Body of pancreas (tissue), 4 donors: ENCODE data around the gene ACOT7. TPM values are rescaled to one million over a fixed set of nuclear protein-coding genes. Genes with fewer than 3 reads are reported as not detected.

ENCODE experiments used
- ATAC-seq: fragments of 150-250 bp; one replicate; pipeline ENCODE4 v1.9.1; 2016
- DNase-seq, 4 donors: peaks; one replicate each; pipeline ENCODE4 v3.0.0-alpha.2; 2019
- H3K27ac ChIP-seq, 4 donors: fragments of 200-600 bp; sonication (generic); 1 replicate in 3 of 4; 2 replicates in 1 of 4; pipeline versions ENCODE4 v1.5.1 to v1.6.1; 2016 to 2019; ENCODE audit warnings: mild to moderate bottlenecking in 1 of 4, mixed read lengths in 1 of 4, moderate library complexity in 1 of 4
- H3K27me3 ChIP-seq, 2 donors: fragments of 200-600 bp; sonication (generic); one replicate each; pipeline ENCODE4 v1.6.0; 2016; ENCODE audit warnings: mild to moderate bottlenecking in 1 of 2
- H3K36me3 ChIP-seq, 2 donors: fragments of 200-600 bp; sonication (generic); replicated peaks in 1 of 2; 2 replicates each; pipeline ENCODE4 v1.5.1; 2016; ENCODE audit warnings: low read depth in 2 of 2; ENCODE audit not compliant: insufficient read depth in 1 of 2
- H3K4me1 ChIP-seq: fragments of 200-600 bp; sonication (generic); one replicate; pipeline ENCODE4 v1.6.0; 2016
- H3K4me3 ChIP-seq, 2 donors: fragments of 200-600 bp; sonication (generic); 1 replicate in 1 of 2; 2 replicates in 1 of 2; pipeline ENCODE4 v1.5.1; 2016 to 2019
- H3K9me3 ChIP-seq, 3 donors: fragments of 200-600 bp; sonication (generic); 1 replicate in 2 of 3; 2 replicates in 1 of 3; pipeline ENCODE4 v1.5.1; 2016
- POLR2A ChIP-seq, 3 donors: fragments of 450-650 bp; IDR thresholded peaks; one replicate each; pipeline ENCODE4 v1.6.1; 2016; ENCODE audit warnings: antibody characterized with exemption in 3 of 3, mild to moderate bottlenecking in 2 of 3
- WGBS, 2 donors: methylation state at CpG; one replicate each; pipeline ENCODE4 v1.1.5; 2017; 5-methylcytosine and 5-hydroxymethylcytosine counted together
- intact Hi-C: fragments of 100-400 bp; cut with DNase I; formaldehyde crosslinking; loops from one replicate; pipeline ENCODE4 v1.15.1; 2023
- total RNA-seq, 2 donors: library from RNA; depleted of rRNA; stranded (reverse); fragments of >200 nt; gene quantifications; one replicate each; pipeline ENCODE4 v1.1.0, GENCODE V29; 2016
- TF ChIP-seq, protein P1 (sequence below), 7 experiments: fragments of 450-650 bp in 4 of 7; fragments of 200-600 bp in 3 of 7; sonication (generic) in 3 of 7; IDR thresholded peaks; one replicate each; pipeline ENCODE4 v1.5.1; 2016 to 2019; ENCODE audit warnings: antibody characterized with exemption in 7 of 7

Gene ACOT7, protein sequence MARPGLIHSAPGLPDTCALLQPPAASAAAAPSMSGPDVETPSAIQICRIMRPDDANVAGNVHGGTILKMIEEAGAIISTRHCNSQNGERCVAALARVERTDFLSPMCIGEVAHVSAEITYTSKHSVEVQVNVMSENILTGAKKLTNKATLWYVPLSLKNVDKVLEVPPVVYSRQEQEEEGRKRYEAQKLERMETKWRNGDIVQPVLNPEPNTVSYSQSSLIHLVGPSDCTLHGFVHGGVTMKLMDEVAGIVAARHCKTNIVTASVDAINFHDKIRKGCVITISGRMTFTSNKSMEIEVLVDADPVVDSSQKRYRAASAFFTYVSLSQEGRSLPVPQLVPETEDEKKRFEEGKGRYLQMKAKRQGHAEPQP
- total RNA-seq = 10 to 100 TPM in 1 of 2 donors, 1 to 10 TPM in 1; 6.0 to 33.0 TPM

DNA sequence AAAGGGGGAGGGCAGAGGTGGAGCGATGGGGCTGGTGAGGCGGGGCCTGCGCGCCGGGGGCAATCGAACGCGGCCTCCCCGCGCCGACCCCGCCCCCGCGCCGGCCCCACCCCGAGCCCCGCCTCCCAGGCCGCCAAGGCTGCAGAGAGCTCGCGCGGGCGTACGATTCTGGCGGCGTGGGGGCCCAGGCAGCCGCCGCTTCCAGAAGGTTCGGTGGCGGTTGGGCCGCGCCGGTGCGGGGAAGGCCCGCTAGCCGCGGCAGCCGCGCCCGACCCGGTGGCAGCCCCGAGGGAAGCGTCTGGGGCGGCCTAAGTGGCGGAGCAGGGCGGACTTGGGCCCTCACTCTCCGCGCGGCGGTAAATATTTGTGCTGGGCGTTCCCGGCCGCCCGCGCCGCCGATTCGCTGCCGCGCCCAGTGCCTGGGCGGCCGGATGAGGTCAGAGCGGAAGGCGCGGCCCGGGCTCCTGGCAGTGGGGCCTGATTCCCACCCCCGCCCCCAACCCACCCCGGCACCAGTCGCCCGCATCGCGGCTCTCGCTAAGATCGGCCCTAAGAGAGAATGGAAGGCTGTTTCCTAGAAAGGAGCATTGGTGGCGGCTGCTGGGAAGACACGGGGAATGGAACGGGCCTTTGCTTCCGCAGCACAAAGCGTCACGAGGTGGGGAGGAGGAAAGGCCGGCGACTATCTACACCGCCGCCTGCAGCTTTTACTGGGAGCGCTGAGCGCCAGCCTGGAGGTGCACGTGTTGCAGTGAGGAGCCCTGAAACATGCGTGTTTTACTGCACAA is at the start of gene ACOT7:
ACOT7 (minus strand) TSS at position 368 of the 788 bp plus-strand sequence. CDS start 368 bp downstream, outside the sequence.
- no peaks in the 10 kb centered on the region for H3K36me3 ChIP-seq
- H3K4me3 ChIP-seq = peak within 1 kb of the TSS in 1 of 2 donors; percentile 1
- H3K27me3 ChIP-seq = no peaks in the 10 kb centered on the region
- 0% methylated on average over 8 to 69 of the region's 87 CpGs for WGBS, 2 donors
- TF ChIP-seq POLR2A (IDR thresholded peaks at IDR 0.05) = peak; percentile 73 to 82 (median 76)
- TF ChIP-seq, protein P1, sequence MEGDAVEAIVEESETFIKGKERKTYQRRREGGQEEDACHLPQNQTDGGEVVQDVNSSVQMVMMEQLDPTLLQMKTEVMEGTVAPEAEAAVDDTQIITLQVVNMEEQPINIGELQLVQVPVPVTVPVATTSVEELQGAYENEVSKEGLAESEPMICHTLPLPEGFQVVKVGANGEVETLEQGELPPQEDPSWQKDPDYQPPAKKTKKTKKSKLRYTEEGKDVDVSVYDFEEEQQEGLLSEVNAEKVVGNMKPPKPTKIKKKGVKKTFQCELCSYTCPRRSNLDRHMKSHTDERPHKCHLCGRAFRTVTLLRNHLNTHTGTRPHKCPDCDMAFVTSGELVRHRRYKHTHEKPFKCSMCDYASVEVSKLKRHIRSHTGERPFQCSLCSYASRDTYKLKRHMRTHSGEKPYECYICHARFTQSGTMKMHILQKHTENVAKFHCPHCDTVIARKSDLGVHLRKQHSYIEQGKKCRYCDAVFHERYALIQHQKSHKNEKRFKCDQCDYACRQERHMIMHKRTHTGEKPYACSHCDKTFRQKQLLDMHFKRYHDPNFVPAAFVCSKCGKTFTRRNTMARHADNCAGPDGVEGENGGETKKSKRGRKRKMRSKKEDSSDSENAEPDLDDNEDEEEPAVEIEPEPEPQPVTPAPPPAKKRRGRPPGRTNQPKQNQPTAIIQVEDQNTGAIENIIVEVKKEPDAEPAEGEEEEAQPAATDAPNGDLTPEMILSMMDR (IDR thresholded peaks at IDR 0.05) = peak in 4 of 7 experiments; percentile 22 to 42 (median 36)
- intact Hi-C loops = no loop called here
- H3K4me1 ChIP-seq = peaks cover 17% of the 10 kb centered on the region
- DNase-seq = peak; percentile 90 to 92 (median 92)
- H3K9me3 ChIP-seq = no peaks in the 10 kb centered on the region
- ATAC-seq = peak; percentile 96
- H3K27ac ChIP-seq = peak within 1 kb of the TSS; percentile 87 to 100 (median 99)

DNA sequence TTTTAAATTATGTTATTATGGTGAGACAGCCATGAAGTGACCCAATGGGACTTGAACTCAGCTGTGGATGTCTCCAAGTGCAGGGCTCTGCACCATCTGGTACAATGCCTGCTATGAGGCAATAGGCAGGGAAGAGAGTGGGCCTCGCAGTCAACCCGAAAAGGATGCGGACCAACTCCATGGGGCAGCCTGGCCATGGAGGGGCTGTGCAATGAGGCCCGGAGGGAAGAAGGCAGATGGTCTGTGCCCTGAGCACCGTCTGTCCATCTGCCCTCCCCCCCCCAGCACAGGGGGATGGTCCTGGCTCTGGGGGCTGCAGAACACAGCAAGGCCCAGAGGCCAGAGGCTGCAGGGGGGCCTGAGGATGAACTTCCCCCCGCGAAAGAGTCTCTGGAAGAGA is 48.0 kb upstream of the ACOT7 start:
- no peak overlapping the region for H3K27ac ChIP-seq
- 77 to 87% methylated on average over 6 to 7 of the region's 7 CpGs for WGBS, 2 donors
- intact Hi-C loops = no loop called here
- H3K27me3 ChIP-seq = peaks cover 0 to 5% of the 10 kb centered on the region in 2 donors
- DNase-seq (no peak), ATAC-seq (no peak)
- H3K4me1 ChIP-seq = peaks cover 9% of the 10 kb centered on the region
- H3K9me3 ChIP-seq = no peaks in the 10 kb centered on the region
- no peak for TF ChIP-seq POLR2A (IDR thresholded peaks at IDR 0.05)
- TF ChIP-seq, protein P1 (IDR thresholded peaks at IDR 0.05) = no peak
- no peak overlapping the region for H3K4me3 ChIP-seq
- H3K36me3 ChIP-seq = no peaks in the 10 kb centered on the region

DNA sequence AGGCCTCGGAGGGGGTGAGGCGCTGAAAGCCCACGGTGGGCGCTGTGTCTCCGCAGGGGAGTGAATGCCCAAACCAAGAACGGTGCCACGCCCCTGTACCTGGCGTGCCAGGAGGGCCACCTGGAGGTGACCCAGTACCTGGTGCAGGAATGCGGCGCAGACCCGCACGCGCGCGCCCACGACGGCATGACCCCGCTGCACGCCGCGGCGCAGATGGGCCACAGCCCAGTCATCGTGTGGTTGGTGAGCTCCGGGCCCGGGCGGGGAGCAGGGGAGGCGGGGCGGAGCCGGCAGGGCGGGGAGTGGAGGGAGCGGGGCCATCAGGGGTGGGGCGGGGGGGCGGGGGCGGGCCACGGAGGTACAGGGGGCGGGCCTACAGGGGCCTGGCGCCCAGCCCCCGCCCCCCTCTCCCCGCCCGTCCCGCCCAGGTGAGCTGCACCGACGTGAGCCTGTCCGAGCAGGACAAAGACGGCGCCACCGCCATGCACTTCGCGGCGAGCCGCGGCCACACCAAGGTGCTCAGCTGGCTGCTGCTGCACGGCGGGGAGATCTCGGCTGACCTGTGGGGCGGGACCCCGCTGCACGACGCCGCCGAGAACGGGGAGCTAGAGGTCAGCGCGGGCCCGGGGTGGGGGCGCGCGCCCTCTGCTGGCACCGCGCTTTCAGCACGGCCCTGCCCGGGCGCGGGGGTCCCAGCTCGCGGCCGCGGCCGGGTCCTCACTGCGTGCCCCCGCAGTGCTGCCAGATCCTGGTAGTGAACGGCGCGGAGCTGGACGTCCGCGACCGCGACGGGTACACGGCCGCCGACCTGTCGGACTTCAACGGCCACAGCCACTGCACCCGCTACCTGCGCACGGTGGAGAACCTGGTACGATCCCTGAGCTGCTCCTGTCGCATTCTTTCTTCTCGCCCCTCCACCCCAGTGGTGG is 46.9 kb upstream of the ACOT7 start:
- Histone ChIP-seq H3K9me3 (no peaks in the 10 kb centered on the region), H3K4me1 (peaks cover 9% of the 10 kb centered on the region), H3K36me3 (no peaks in the 10 kb centered on the region), H3K27me3 (peaks cover 0 to 4% of the 10 kb centered on the region in 2 donors), H3K27ac (no peak overlapping the region), H3K4me3 (no peak overlapping the region)
- intact Hi-C loops = no loop called here
- TF ChIP-seq POLR2A (IDR thresholded peaks at IDR 0.05) = no peak
- TF ChIP-seq, protein P1 (IDR thresholded peaks at IDR 0.05) = peak in 2 of 7 experiments; percentile 5 to 18
- ATAC-seq = peak; percentile 62
- DNase-seq = peak; percentile 56 to 74 (median 66)
- 10 to 40% methylated on average over 19 to 61 of the region's 101 CpGs for WGBS, 2 donors

DNA sequence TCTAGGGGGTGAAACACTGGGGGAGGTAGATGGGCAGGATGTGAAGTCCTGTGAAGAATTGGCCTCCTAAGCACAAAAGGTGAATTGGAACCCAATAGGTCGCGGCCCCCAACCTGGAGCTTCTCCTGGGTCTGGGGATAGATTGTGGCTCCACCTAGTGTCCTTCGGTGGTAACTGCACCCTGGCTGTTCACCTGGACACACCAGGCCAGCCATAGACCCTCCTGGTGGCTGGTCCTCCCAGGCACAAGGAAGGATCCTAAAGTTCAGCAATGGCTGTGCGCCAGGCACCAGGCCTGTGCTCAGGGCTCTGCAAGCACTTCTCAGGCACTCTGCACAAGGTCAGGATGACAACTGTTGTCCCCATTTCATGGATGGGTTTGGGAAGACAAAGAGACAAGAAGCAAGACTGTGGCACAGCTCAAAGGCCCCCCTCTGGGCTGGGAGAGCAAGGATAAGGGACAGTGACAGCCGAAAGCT is 44.5 kb upstream of the ACOT7 start:
- Histone ChIP-seq H3K9me3 (no peaks in the 10 kb centered on the region), H3K4me1 (peaks cover 9% of the 10 kb centered on the region), H3K36me3 (no peaks in the 10 kb centered on the region), H3K27ac (no peak overlapping the region), H3K4me3 (no peak overlapping the region), H3K27me3 (peaks cover 0 to 4% of the 10 kb centered on the region in 2 donors)
- ATAC-seq (peak; percentile 43), DNase-seq (peak; percentile 64 to 79 (median 68))
- 4 to 16% methylated on average over 5 of the region's 5 CpGs for WGBS, 2 donors
- no peak for TF ChIP-seq POLR2A (IDR thresholded peaks at IDR 0.05)
- TF ChIP-seq, protein P1 (IDR thresholded peaks at IDR 0.05) = peak; percentile 73 to 97 (median 87)
- intact Hi-C loops = no loop called here
